COLO668 (cell line): Measurements from ENCODE around the gene TP73.

Experiments used
- DNase-seq: peaks from one replicate; lab custom pipeline; 2025; ENCODE audit not compliant: unreplicated experiment; lab: John Stamatoyannopoulos, UW

Gene TP73

GRCh38 chr1:3703786-3704371 lies 51.6 kb downstream of the TP73 start:
- no peak for DNase-seq

GRCh38 chr1:3705341-3705950 lies 53.1 kb downstream of the TP73 start:
- DNase-seq: no peak

- DNase-seq: no peak
Measured at GRCh38 chr1:3706651-3707297, 54.5 kb downstream of the TP73 start.

- DNase-seq: no peak
Measured at GRCh38 chr1:3707298-3707938, 55.1 kb downstream of the TP73 start.

GRCh38 chr1:3707939-3708328 lies 55.6 kb downstream of the TP73 start:
- no peak for DNase-seq

- no peak for DNase-seq
Measured at GRCh38 chr1:3708791-3709190, 56.5 kb downstream of the TP73 start.

GRCh38 chr1:3710251-3710650 lies 57.9 kb downstream of the TP73 start:
- DNase-seq: no peak

- no peak for DNase-seq
Measured at GRCh38 chr1:3711381-3711779, 59.1 kb downstream of the TP73 start.

GRCh38 chr1:3711780-3712451 lies 59.6 kb downstream of the TP73 start:
- no peak for DNase-seq

GRCh38 chr1:3712573-3713535 lies 60.5 kb downstream of the TP73 start:
- DNase-seq: peak; percentile 50

GRCh38 chr1:3713840-3714239 lies 61.5 kb downstream of the TP73 start:
- DNase-seq: no peak

- no peak for DNase-seq
Measured at GRCh38 chr1:3714284-3714741, 62.0 kb downstream of the TP73 start.

GRCh38 chr1:3714814-3715213 lies 62.5 kb downstream of the TP73 start:
- DNase-seq: no peak

- no peak for DNase-seq
Measured at GRCh38 chr1:3716351-3716750, 64.0 kb downstream of the TP73 start.

- DNase-seq: peak; percentile 79
Measured at GRCh38 chr1:3717041-3717714, 64.9 kb downstream of the TP73 start.

GRCh38 chr1:3717715-3718601 lies 65.6 kb downstream of the TP73 start:
- no peak for DNase-seq

- DNase-seq: peak; percentile 85
Measured at GRCh38 chr1:3718764-3719163, 66.4 kb downstream of the TP73 start.

GRCh38 chr1:3721955-3722465 lies 69.7 kb downstream of the TP73 start:
- DNase-seq: no peak

- no peak for DNase-seq
Measured at GRCh38 chr1:3722846-3723245, 70.5 kb downstream of the TP73 start.
